HG03469 (cell line): ENCODE results near the gene TEX35.

Experiments
- ATAC-seq: cut with Tn5 transposase; IDR thresholded peaks from one replicate; pipeline ENCODE4 v1.9.1; 2021; ENCODE audit warnings: mild to moderate bottlenecking, moderate library complexity, moderate number of reproducible peaks; ENCODE audit not compliant: unreplicated experiment

The TEX35 gene

DNA sequence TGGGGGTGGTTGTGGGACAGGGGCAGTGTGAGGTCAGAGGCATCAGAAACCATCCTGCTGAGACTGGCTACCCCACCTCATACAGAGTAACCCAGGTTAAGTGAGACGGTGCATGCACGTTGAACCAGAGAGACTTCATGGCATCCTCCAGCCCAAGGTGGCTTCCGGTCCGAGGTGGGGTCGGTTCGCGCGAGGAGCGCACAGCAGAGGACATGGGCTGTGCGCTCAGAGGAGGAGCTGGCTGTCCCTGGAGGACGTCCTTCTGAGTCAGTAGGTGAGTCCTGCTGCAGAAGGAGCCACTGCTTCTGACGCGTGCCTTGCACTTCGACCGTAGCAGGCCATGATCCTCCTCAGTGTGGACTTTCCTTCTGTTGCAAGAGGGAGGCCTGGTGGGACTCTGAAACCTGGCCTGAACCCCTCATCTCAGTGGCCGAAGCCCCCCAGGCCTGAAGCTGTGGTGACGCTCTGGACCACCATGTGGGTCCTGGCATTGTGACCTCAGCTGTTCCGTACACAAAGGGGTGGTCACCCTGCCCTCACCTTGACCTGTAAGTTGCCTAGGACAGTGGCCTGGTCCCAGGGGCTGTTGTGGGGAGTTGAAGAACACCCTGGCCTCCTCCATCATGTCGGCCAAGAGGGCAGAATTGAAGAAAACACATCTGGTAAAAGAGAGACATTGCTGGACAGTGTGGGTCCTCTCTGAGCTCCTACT is at the start of gene TEX35:
Gene TEX35 (plus strand): TSS at position 544 of the 712 bp plus-strand sequence. CDS start 80 bp downstream, at position 624.
- ATAC-seq, result no peak

DNA sequence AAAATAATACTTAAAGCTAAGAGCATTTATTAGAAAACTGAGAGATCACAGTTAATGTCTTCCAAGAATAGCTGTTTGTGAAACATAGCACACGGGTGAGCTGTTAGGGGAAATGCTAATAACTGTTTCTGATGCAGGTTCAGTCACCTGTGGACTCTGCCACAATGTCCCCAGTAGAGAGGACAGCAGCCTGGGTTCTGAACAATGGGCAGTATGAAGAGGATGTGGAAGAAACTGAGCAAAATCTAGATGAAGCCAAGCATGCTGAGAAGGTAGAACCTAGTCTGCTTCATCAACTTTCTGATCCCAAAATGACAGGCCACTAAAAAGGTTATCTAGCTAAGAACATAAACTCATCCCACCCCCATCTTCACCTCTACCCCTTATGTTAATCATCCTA is 48.8 kb upstream of the TEX35 start:
- ATAC-seq, result no peak

DNA sequence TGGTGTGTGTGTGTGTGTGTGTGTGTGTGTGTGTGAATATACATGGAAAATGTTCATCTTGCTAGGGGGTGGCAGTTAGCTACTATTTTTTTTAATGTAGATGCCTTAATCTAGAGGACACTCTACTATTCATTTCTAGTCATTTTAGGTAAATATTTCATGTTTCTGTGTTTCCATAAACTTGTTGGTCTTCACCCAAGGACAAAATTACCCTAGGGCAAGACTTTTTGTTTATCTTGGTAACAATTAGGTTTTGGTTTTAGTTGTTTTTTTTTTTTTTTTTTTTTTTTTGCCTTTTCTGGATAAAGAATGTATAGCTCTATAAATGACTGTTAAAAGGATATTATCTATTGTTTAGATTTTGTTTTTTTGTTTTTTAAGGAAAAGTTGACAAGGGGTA is 48.3 kb upstream of the TEX35 start:
- no peak for ATAC-seq

DNA sequence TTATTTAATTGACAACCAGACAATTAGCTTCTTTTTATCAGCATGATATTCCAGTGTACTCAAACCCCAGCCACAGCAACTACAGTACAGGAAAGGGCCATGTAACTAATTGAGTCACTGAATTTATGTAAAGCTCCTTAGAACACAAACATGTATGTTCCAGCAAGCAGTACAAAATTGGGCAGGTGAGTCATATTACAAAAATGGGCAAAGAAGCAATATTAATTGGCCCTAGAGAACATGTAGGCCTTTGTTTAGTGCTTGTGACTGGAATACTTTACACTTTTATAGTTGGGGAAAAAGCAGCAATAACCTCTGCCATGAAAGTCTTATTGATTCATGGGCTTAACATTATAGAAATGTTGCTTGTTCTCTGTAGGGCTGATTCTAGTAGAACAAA is 47.9 kb upstream of the TEX35 start:
- ATAC-seq, result no peak

DNA sequence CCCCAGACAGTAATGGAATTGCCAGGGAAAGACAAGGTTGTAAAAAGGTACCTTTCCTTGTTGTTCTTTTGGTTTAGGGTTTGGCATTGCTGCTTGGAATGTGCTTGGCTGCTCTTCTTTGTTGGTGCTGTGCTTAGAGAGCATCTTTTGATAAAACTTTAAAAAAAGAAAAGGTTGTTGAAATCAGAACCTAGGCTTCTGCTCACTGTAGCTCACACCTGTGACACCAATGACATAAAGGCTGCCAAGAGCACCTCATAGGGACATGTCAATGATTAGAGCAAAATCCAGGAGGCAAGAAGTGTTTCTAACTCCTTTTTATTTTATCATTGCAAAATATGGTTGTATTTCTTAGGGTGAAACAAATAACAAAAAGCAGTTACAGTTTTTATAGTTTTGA is 45.1 kb upstream of the TEX35 start:
- no peak for ATAC-seq

DNA sequence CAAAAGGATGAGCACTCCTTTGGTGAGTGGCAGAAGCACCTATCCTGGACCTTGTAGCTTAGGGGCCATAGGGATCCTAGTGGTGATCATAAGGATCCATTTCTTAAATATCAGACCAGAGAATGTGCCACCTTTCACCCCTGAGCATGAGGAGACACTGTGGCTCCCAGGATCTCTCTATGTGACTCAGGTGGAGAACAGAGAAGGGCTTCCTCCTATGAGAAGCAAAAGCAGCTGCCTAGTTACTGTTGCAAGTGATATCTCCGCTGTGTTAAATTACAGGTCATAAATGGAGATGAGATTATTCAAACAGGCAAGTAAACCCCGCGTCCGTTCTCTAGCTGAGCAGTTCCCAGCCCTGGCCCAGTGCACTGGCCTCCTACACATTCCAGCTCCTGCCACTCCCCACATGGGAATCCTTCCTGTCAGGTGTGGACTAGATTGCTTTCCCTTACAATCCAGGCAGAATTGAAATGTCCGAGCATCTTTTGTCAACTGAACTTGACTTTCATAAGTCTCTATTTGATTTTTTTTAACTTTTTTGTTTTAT is 42.4 kb upstream of the TEX35 start:
- ATAC-seq, result no peak

DNA sequence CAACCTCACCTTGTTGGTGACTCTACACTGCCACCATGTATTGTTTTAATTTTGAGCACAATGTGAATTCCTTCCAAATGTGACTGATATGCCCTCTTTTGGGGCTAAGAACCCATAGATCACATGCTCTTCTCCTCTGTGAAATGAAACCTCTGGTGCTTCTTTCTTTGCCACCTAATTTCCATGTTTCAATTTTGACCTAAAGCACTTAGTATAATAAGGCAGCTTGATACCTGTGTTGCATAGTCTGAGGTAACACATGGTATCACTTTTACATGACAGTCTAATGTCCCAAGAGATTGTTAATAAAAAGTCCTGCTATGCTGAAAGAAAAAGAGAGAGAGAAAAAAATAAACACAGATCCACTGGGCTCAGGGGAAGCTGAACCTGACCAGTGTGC is 40.4 kb upstream of the TEX35 start:
- ATAC-seq, result no peak

DNA sequence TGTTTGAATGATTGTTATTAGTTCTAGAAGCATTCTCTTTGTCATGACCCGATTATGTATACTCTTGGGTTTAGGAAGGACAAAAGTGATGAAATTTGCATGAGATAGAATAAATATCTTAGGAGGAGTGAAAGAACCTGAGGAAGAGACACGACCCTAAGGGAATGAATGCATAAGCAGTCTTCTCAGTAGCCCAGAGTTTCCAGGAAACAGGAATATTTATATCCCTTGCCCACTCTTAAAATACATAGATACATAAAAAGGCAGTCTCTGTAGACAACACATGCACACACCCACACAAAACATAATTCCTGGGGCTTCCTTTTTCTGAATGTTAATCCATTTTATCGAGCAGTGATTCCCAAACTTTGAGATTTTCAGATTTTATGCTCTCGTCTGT is 35.5 kb upstream of the TEX35 start:
- ATAC-seq, result no peak

DNA sequence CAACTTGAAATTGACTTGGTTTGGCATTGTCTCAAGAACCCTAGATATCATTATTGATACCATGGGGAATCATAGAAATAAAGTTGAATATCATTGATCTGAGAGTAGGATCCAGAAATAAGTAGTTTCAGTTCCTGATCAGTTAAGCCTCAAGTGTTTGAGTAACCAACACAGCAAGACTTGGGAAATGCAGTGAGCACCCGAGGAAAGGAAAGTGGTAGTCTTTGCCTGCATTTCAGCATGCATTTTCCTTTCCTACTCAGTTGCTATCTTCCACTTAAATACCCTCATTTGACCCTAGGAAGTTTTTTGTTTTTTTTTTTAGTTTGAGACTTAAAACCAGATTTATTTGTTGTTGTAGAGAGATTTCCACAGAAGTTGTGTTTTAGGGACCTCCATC is 35.1 kb upstream of the TEX35 start:
- no peak for ATAC-seq

DNA sequence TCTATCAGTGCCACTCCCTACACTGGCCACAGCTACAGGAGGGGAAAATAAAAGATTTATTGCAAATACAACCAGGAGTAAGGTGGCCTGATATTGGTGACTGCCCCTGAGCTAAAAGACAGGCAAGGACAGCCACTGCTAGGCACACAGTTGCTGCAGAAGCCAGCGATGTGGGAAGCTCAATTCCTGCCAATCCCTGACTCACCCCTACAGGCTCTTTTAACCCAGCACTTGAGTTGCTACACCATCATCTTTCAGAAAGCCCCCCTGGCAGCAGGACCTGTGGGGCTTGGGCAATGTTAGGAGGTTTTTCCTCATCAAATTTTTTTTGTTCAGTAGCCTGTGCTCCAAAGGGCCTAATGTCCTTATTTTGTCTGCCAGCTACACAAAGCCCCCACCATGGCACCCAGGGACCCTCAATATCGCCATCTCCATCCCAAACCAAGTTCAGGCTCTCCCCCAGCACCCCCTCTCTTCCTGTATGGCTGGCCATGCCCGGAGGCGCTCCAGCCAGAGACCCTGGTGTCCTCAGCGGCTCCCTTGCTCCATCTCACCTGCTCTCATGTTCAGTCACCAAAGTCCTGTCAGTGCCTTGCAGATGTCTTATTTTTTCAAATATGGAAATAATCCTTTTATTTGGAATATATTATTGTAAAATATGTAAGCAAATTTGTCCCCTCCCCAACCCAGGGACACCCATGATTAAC is 29.5 kb upstream of the TEX35 start:
- no peak for ATAC-seq

DNA sequence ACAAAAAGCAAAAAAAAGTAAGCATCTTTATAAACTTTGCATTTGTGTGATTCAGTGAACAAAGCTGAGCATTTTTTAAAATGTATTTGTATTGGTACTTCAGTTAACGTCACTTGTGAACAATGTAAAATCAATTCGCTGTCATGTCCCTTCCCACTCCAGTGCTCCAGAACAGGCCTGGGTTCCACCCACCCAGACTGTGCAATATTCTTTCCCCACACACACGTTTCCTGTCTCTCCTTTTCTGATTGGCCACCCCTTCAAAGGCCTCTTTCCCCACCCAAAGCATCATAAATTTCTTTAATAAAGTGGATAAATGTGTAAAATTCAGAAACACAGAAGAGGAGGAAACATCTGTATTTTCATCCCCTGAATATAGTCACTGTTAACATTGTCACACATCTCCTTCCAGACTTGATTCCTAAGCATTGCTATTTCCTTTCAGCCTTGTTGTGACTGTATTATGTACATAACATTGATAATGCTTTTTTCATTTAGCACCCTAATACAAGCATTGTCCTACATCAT is 28.1 kb upstream of the TEX35 start:
- no peak for ATAC-seq

DNA sequence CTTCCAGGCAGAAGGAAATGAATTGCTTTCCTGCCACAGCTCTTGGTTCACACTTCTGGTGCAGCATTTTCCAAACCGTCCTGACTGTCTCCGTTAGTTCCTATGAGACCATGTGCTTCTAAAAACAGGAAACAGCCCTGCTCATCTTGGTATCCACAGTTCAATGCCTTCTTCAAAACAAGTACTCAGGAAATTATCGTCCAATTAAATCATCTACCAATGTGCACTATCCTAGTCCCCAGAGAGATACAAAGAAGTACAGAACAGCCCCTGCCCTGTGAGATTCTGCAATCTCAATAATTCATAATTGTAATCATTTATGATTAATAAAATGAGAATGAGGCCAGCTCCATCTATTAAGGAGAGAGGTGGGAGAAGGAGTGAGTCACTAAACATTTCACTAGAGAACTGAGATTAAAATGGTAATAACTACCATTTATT is 27.3 kb upstream of the TEX35 start:
- no peak for ATAC-seq

DNA sequence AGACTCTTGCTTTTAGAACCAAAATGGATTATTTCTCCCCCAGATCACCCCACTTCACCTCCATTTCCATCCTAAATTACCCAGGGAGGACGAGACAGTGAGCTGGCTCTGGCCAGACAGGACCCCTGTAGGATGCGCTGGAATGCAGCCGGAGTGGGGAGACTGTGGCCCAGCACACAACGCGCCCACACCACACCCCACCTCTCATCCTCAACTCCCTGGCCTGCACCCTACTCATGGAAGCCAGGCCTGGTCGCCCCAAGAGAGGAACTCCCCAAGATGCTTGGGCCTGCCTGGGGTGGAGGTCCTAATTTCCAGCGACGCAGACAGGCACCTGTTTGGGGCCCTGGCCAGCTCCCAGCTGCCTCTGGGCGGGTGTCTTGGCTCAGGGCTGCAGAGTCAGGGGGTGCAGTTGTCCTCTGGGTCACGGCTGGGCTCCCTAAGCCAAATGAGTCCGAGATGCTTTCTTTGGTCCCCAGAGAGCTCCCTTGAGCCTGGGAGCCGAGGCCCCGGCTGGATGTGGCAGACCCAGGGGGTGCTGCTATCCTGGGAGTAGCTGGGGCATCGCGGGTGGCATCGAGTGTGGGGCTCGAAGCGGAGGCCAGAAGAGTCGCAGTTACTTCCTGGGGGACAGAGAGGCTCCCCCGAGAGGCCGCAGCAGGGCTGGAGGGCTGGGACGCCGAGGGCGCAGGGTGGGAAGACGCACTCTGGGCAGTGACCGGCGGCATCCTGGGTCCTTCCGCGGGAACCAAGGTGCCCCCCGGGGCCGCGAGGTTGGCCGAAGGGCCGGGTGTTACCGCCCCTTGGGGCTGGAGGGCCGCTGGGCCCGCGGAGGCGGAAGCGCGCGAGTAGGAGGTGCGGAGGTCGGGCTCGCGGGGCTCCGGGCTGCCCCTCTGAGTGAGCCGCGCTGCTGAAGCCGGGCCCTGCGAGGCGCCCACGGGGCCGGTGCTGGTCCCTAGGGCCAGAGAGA is 26.5 kb upstream of the TEX35 start:
- no peak for ATAC-seq

DNA sequence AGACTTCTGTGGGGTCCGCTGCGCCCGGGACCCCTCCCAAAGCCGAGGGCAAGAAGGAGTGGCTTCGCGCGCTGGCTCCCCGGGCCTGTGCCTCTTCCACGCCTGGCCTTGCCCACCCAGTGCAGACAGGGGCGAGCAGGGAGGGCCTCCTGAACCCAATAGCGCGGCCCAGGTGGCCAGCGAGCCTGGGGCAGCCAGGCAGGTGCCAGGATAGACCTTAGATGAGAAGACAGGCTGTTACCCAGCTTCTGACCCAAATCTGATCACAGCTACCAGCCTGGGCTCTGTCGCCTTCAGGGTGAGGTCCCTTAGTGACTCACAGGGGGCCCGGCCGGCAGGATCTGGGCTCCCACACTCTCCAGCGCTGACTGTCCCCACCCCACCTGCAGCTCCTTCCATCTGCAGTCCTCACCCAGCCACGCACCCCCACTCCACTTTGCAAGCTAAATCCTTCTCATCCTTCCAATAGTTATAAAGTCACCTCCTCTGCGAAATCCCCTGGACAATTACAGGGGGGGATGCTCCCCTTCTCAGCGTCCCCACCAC is 25.8 kb upstream of the TEX35 start:
- no peak for ATAC-seq

DNA sequence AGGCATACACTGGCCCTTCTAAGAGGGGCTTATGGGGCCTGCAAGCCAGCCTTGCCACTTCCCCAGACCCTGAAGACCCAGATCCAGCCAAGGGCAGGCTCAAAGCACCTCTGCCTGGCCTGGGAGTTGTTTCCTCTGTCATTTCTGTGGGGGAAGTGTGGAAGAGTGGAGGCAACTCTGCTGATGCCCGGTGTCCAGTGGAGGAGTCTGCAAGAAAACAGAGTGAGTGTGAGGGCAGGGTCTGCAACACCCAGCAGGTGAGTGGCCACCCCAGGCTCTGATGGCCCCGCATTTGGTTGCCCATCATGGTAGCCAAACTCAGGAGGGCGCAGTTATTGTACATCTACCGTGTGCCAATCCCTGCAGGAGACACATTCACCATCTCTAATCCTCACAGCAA is 24.5 kb upstream of the TEX35 start:
- ATAC-seq, result no peak

DNA sequence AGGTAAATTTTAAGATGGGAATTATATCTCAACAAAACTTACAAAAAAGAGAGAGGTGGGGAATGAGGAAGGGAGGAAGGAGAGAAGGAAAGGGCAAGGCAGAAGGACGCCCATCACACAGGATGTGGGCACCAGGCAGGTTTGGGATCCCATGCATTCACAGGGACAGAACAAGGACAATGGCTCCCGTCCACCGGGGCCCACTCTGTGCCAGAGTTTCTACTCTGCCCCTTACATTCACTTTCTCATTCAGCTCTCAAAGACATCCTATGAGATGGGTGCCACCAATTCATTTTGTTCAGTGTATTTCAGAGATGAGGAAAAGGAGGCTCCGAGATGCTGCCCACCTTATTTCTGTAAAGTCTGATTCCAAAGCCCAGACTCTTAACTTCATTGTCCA is 23.5 kb upstream of the TEX35 start:
- no peak for ATAC-seq

DNA sequence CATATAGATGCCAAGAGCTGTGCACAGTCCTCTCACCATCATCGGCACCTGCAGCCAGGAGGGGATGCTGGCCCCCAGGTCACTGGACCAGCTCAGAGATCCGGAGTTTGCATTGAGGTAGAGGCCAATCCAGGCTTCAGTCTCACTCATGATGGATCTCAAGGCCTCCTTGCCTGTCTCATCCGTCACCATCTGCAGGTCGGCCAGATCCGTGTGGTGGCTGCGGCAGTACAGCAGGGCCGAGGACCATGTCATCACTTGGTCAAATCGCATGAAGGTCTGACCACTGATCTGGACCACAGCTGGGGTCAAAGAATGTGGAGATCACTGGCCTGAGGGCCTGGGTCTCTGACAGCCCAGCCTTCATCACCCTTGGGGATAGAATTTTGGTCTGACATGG is 22.8 kb upstream of the TEX35 start:
- ATAC-seq, result no peak

DNA sequence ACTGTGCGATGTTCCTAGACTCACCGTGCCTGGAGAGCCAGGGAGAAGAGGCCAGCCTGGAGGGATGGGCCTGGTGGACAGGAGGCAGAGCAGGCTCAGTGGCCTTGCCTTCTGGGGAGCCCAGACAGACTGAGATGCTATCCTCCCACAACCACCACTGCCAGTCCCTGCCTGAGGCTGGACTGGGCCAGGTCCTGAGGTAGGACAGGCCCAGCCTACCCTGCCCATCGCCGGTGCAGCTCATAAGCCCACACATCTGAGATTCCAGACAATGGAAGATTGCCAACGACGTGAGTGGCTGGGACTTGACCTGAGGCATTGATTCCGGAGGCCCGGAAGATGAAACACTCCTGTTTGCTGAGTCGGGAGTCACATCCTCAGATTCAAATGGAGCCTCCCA is 21.9 kb upstream of the TEX35 start:
- no peak for ATAC-seq

DNA sequence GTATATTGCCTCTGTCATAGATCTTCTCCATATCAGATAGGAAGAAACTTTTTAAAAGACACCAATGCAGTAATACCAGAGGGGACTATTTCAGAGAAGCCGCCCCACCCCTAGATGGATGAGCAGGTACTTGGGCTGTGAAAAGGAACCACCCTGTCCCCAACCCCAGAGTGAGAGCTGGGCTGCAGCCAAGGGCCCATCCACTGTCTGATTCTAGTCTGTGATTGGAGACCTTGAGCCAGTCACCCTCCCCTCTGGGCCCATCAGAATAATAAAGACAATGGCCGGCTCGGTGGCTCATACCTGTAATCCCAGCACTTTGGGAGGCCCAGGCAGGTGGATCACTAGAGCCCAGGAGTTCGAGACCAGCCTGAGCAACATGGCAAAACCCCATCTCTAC is 21.2 kb upstream of the TEX35 start:
- ATAC-seq, result no peak

DNA sequence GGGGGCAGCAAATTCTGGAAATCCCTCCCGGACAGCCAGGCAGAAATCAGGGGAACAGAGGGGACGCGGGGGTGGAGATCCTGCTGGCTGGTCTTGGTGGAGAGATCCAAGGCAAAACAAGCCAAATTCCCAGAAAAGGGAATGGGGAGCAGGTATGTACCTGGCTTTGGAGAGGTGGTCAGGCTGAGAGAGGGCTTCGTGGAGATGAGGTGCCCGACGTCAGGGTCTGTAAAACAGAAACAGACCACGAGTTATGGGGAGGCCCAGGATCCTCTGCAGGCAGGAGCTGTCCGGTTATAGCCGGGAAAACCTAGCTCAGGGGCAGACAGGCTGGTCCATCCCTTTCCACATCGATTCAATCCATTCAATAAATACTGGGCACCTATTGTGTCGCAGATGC is 20.6 kb upstream of the TEX35 start:
- no peak for ATAC-seq

DNA sequence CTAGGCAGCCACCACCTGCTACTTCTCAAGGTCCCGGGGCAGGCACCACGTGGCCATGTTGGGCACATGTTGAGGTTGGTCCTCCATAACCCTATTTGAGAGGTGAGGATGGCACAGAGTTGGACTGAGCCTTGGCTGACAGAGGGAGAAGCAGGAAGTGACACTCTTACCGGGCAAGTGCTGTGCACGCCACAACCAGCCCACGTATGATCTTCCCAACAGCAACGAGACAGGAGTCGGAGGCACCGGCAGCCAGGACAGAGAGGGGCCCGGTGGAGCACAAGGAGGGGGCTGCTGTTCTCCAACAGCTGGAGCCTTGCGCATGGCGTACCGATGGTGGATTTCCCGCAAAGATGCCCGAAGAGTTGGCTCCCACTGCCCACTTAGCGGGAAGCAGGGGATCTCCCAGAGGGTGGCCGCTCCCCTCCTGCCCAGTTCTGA is 19.6 kb upstream of the TEX35 start:
- ATAC-seq, result no peak
